Activated CD8-positive, alpha-beta memory T cell treated with anti-CD3 and anti-CD28 coated beads for 1 hour (primary cell): Measurements from ENCODE around the gene MICB.
"Not testable (repeated sequence)": the region's sequence is repeated elsewhere in the genome, so short reads cannot be mapped to it uniquely, and the experiment has no call there.

Experiments used
- DNase-seq, 2 donors: peaks; one replicate each; pipeline ENCODE4 v3.0.0-alpha.2; 2020; ENCODE audit warnings: low read depth in 1 of 2; ENCODE audit errors: extremely low read depth in 1 of 2

Gene MICB

DNA sequence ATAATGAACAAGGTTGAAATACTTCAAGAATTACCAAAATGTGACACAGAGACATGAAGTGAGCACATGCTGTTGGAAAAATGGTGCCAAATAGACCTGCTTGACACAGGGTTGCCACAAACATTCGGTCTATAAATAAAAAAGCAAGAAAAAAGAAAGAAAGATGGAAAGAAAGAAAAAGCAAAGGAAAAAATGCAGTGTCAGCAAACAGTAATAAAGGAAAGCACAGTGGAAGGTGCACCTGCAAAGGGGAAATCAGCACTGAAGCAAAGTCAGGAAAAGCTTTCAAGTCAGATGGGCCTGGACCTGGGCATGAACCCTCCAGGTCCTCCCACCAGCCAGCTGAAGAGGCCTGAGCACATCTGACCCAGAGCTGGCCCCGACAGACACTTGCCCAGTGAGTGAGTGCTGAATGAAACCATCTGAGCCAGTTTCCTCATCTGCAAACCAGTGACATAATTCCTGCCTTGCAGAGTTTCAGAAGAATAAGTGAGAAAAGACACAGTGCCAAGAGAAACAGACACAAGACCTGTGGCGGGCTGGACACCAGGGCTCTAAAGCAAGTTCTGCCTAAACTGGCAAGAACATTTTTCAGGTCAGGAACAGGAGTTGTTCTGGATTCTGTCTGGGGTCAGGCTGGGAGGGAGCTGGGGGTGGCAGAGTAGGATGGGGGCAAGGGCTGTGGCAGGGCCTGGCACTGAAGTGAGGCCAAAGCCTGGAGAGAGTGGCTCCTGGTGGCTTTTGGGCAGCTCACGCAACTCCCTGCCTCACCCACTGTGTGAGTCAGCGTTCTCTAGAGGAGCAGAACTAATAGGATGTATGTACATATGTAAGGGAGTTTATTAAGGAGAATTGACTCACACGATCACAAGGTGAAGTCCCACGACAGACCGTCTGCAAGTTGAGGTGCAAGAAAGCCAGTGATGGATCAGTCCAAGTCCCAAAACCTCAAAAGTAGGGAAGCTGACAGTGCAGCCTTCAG, 23.9 kb upstream of the MICB start:
- DNase-seq, result no peak

DNA sequence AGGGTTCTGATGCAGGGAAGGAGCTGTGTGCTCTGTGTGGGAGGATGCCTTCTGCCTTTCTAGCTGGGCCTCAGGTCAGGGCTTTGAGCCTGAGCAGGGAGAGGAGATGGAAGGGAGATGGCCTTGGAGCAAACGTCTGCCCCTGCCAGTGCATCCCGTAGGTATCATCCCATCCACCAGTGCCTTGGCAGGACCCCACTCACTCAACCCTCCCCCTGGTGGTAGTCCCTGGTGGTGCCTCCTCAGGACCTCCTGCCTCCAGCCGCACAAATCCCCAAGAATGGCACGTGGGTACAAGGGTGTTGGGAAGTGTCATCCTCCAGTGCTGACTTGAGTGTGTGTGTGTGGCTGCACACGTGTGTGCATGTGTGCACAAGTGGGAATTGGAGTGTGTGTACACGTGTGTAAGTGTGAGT, 23.1 kb upstream of the MICB start:
- DNase-seq, result no peak

DNA sequence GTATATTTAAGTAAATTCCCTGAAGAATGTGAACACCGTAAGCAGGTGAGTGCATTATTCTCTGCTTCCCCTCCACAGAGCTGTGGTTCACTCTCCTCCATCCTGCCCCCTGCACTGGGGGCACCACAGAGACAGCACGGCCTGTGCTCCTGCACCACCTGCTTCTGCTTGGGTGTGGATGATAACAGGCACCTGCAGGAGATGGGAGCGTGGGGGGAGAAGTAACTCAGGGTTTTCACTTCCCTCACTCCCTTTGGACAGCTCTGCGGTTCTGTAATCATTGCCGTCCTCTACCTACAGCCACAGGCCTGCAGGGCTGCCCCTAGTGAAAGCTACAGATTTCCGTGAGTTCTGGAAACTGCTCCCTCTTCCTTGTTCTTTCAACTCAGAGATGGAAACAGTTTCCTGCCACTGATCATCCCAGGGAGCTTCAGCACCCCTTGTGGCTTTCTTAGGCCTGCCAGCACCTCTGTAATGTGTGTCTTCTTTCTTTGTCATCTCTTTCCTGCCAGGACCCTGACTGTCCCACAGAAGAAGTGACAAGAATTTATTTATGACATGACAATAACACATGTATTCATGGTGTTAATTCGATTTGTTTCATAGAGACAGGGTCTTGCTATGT, 21.3 kb upstream of the MICB start:
- DNase-seq, result no peak

GRCh38 chr6:31477521-31477920, 20.4 kb upstream of the MICB start:
- no peak for DNase-seq

- no peak for DNase-seq
These were observed 19.6 kb upstream of the MICB start for GRCh38 chr6:31478186-31478950.

DNA sequence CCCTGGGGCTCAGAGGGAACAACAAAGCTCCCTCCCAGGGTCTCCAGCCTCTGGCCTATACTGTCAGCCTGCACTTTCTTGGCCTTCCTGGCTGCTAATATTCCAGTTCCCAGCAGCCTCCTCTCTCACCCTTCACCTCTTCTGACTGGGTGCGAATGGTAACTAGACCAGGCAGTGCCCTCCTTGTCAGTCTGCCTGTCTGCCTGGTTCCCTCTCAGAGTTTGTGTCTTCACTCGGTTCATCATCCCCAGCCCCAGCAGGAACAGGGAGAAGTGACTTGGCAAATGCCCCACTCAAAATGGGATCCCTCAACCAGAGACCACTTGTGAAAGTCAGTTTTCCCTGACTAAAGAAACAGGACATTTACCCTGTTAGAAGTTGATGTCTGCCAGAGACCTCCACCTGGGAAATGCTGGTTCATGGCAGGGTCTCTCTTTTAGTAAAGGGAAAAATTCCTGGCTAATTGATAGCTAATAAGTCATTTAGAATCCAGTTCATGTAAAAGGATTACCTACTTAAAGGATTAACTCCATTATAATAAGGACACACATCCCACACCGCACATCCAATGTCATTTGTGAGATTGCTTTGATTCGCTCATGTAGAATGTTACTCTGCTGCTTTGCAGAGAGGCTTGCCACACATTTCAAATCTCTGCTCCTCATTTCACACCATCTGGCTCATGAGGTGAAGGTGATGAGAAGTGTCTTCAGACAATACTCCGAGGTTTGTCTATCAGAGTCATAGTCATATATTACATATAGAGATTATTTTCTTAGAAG, 18.6 kb upstream of the MICB start:
- DNase-seq, result no peak

- no peak for DNase-seq
These were observed 17.9 kb upstream of the MICB start for GRCh38 chr6:31479933-31480535.

- no peak for DNase-seq
These were observed 17.4 kb upstream of the MICB start for GRCh38 chr6:31480574-31480973.

- no peak for DNase-seq
These were observed 14.6 kb upstream of the MICB start for GRCh38 chr6:31483392-31483791.

DNA sequence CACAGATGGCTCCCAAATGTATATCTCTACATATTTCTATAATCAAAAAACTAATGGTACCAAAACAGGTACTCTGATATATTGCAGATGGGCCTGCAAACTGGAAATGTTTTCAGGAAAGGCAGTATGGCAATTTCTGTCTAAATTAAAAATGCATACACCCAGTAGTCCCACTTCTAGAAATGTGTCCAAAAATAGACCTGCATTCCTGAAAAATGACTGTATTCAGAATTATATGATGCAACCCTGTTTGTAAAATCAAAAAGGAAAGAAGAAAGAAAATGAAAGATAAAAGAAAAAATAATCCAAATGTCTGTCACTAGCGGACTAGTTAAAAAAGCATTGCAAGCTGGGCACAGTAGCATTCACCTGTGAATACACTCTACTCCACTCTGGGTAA, 12.9 kb upstream of the MICB start:
- no peak for DNase-seq

DNA sequence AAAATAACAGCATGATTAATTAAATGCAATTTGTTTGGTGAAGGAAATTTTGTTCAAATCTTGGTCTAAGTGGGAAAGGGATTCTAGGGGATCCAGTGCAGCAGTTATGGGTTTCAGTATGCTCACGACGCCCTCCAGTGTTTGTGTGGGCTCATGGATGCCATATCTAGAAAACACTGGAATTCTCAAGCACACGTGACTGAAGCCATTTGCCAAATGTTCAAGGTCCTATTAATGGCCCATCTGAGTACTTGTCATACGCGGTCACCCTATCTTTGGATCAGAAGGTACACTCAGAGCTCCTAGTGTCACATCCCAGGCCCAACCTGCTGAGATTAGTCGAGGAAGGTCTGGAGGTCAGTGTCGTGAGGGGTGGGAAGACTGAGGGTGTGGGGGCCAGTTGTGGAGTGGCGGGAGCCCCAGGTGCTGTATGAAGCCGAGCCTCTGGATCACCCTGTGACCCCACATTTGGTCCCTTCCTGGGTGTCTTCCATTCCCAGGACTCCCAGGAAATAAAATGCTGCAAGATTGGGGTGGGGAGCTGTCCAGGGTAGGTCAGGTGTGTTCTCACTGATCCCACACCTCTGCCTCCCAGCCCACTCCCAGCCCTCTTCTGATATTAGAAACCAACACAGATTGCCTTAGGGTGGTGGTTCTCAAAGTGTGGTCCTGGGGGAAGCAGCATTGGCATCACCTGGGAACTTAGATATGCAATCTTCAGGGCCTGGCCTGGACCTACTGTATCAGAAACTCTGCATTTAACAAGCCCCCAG, 11.7 kb upstream of the MICB start:
- not testable (repeated sequence) for DNase-seq

DNA sequence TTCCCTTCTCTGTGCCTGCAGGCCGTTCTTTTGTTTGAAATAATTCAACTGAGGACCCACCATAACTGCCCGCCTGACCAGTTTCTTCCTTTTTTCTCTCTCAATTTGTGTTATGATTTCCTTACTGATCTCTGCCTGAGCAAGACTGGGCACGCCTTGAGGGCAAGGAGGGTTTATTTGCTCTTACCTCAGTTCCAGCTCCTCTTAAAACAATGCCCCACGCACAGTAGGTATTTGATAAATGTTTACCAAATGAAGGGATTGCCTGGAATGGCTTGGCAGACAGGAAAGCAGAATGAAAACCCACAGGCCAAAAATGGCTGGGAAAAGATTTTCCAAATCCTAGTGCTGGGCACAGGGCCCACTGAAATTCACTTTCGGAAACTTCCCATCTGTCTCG, 10.3 kb upstream of the MICB start:
- DNase-seq, result not testable (repeated sequence)

- no peak for DNase-seq
These were observed 8.9 kb upstream of the MICB start for GRCh38 chr6:31489086-31489485.

DNA sequence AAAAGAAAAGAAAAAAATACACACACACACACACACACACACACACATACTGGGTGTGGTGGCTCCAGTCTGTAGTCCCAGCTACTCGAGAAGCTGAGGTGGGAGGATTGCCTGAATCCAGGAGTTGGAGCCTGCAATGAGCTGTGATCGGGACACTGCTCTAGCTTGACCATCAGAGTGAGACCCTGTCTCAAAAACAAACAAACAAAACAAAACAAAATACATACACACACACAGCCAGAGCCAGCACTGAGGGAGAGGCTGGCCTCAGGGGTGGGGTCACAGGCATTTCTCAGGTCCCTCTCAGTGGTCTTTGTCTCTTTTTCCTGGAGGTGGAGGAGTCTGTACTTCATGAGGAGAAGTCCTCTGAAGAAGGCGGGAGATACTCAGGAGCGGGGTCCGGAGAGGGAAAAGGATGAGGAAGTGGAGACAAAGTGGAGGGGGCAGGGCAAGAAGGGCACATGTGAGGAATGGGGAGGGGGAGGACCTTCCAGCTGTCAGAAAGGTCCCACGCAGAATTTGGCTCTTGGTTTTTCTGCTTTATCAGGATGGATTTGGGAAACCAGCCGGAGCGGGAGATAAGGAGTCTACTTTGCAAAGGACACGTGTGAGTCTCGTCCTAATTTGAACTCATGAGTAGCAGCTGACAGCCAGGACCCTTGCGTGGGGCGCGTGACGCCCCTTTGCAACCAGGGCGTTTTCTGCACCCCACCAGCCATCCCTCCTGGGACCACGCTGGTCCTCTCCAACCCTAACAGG, 7.7 kb upstream of the MICB start:
- DNase-seq, result no peak

DNA sequence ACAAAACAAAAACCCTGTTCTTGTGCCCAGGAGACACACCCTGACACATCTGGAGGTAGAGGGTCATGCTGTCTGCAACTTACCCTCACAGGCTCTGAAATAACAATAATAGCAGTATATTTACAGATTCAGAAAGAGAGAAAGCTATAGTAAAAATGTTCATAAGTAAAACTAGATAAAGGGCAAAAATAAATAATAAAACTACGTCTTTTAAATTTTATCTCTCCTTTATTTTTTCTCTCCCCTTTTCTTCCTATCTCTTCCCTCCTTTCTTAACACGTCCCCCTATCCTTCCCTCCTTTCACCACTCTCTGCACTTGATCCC, 4.4 kb upstream of the MICB start:
- DNase-seq, result not testable (repeated sequence)

GRCh38 chr6:31493875-31494694, 3.9 kb upstream of the MICB start:
- peak; percentile 40 to 65 for DNase-seq

DNA sequence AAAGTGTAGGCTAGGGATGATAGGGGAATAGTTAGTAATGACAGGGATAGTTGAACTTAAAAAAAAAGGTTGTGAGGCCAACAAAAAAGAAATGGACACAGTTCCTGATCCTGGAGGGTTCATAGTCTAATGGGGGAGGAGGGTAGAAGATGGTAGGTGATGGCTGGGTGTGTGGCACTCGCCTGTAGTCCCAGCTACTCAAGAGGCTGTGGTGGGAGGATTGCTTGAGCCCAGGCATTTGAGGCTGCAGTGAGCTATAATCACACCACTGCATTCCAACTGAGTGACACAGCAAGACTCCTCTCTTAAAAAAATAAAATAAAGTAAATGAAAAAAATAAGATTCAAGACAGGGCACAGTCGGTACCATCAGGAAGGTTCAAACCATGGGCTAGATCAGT, 2.4 kb upstream of the MICB start:
- no peak for DNase-seq

- DNase-seq, result not testable (repeated sequence)
These were observed 1.1 kb upstream of the MICB start for GRCh38 chr6:31496826-31497225.
